WERI-Rb-1 (cell line): ENCODE measurements around the gene HHAT.

Source experiments
- DNase-seq: peaks from one replicate; pipeline ENCODE4 v3.0.0-alpha.2; 2020
- H3K27ac ChIP-seq: fragments of 250-450 bp; sonication (Bioruptor Pico); 2 replicates; pipeline ENCODE4 v1.5.1; 2020; ENCODE audit warnings: mild to moderate bottlenecking, moderate library complexity
- H3K27me3 ChIP-seq: fragments of 250-450 bp; sonication (Bioruptor Pico); 2 replicates; pipeline ENCODE4 v1.5.1; 2021; ENCODE audit warnings: mild to moderate bottlenecking, low read depth, moderate library complexity; ENCODE audit not compliant: insufficient read depth, severe bottlenecking
- H3K36me3 ChIP-seq: fragments of 250-450 bp; sonication (Bioruptor Pico); 2 replicates; pipeline ENCODE4 v1.5.1; 2020; ENCODE audit warnings: mild to moderate bottlenecking, moderate library complexity
- H3K4me3 ChIP-seq: 2 replicates; pipeline ENCODE4 v1.5.1; 2011; ENCODE audit warnings: low read depth, mild to moderate bottlenecking, control low read depth, low read length
- H3K9me3 ChIP-seq: fragments of 250-450 bp; sonication (Bioruptor Pico); 2 replicates; pipeline ENCODE4 v1.5.1; 2021; ENCODE audit warnings: mild to moderate bottlenecking, moderate library complexity; ENCODE audit not compliant: severe bottlenecking
- CTCF ChIP-seq: IDR thresholded peaks from 2 replicates; pipeline ENCODE4 v1.5.1; 2011; ENCODE audit warnings: low read depth, mild to moderate bottlenecking, control low read depth, inconsistent platforms, low read length

HHAT gene

GRCh38 chr1:210328032-210328745 lies 513 bp upstream of the HHAT start:
- H3K27me3 ChIP-seq = no peaks in the 10 kb centered on the region
- H3K36me3 ChIP-seq = peaks cover 3% of the 10 kb centered on the region; the same call in 1 of the 2 replicates
- TF ChIP-seq CTCF = no peak
- H3K27ac ChIP-seq = peak overlapping the region; percentile 95
- peaks cover 8% of the 10 kb centered on the region for H3K9me3 ChIP-seq
- peak; percentile 53 for DNase-seq
- peak overlapping the region; percentile 81 for H3K4me3 ChIP-seq

- no peaks in the 10 kb centered on the region for H3K27me3 ChIP-seq
- peaks cover 3% of the 10 kb centered on the region; the same call in 1 of the 2 replicates for H3K36me3 ChIP-seq
- no peaks in the 10 kb centered on the region for H3K9me3 ChIP-seq
- no peak overlapping the region for H3K27ac ChIP-seq
- no peak for DNase-seq
- H3K4me3 ChIP-seq = no peak overlapping the region
- TF ChIP-seq CTCF = no peak
Observed at GRCh38 chr1:210330279-210330866, 1.7 kb downstream of the HHAT start.

- H3K36me3 ChIP-seq = peaks cover 3% of the 10 kb centered on the region; the same call in 1 of the 2 replicates
- no peak for TF ChIP-seq CTCF
- no peak overlapping the region for H3K4me3 ChIP-seq
- H3K9me3 ChIP-seq = no peaks in the 10 kb centered on the region
- H3K27me3 ChIP-seq = no peaks in the 10 kb centered on the region
- H3K27ac ChIP-seq = no peak overlapping the region
- no peak for DNase-seq
Observed at GRCh38 chr1:210332233-210332632, 3.5 kb downstream of the HHAT start.

GRCh38 chr1:210332719-210333398 lies 4.2 kb downstream of the HHAT start:
- Histone ChIP-seq H3K27ac (no peak overlapping the region), H3K36me3 (peaks cover 3% of the 10 kb centered on the region; the same call in 1 of the 2 replicates), H3K27me3 (no peaks in the 10 kb centered on the region), H3K4me3 (no peak overlapping the region), H3K9me3 (no peaks in the 10 kb centered on the region)
- TF ChIP-seq CTCF = no peak
- no peak for DNase-seq

- Histone ChIP-seq H3K27me3 (no peaks in the 10 kb centered on the region), H3K36me3 (no peaks in the 10 kb centered on the region), H3K9me3 (no peaks in the 10 kb centered on the region), H3K27ac (no peak overlapping the region), H3K4me3 (no peak overlapping the region)
- no peak for DNase-seq
- no peak for TF ChIP-seq CTCF
Observed at GRCh38 chr1:210335001-210335400, 6.3 kb downstream of the HHAT start.
